ENCODE results near the gene SPTBN2.

DNA sequence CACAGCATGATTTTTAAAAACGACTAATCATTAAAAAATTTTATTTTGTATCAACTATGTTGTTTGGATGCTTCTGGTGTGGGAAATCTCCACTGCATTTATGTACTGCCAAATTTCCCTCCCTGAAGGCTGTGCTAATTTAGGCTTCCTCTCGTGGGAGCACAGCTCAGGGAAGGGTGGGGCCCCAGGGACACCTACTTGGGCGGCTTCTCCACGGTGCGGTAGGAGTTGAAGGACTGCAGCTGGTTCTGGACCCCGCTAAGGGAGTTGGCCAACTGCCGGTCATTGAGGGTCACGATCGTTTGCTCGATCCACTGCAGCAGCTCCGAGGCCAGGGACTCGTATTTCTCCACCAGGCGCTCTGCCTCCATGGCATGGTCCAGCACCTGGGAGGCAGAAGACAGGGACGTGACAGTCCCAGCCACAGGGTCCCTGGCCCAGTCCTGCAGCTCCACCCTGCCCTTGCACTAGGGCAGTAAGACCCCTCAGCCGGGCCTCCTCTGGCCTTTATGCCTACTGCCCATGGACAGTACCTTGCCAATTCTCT is 18.6 kb downstream of the SPTBN2 start:
- TF ChIP-seq, protein P1, sequence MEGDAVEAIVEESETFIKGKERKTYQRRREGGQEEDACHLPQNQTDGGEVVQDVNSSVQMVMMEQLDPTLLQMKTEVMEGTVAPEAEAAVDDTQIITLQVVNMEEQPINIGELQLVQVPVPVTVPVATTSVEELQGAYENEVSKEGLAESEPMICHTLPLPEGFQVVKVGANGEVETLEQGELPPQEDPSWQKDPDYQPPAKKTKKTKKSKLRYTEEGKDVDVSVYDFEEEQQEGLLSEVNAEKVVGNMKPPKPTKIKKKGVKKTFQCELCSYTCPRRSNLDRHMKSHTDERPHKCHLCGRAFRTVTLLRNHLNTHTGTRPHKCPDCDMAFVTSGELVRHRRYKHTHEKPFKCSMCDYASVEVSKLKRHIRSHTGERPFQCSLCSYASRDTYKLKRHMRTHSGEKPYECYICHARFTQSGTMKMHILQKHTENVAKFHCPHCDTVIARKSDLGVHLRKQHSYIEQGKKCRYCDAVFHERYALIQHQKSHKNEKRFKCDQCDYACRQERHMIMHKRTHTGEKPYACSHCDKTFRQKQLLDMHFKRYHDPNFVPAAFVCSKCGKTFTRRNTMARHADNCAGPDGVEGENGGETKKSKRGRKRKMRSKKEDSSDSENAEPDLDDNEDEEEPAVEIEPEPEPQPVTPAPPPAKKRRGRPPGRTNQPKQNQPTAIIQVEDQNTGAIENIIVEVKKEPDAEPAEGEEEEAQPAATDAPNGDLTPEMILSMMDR (IDR thresholded peaks at IDR 0.05): no peak
- no peak for TF ChIP-seq SIN3A (IDR thresholded peaks at IDR 0.05; ENCODE audit: borderline replicate concordance, insufficient read depth, low read depth, low read length)
- no peak for TF ChIP-seq POLR2AphosphoS5 (IDR thresholded peaks at IDR 0.05; ENCODE audit: low read depth, low read length)
